Mammary epithelial cell (primary cell): Measurements from ENCODE around the gene CENPB.

Source experiments
- EZH2 ChIP-seq: IDR thresholded peaks from 2 replicates; pipeline ENCODE4 v1.6.1; 2012; ENCODE audit warnings: low read length, inconsistent platforms, borderline replicate concordance
- TF ChIP-seq, protein P1 (sequence below), 2 donors: IDR thresholded peaks in 1 of 2; conservative IDR thresholded peaks in 1 of 2; 2 replicates each; pipeline ENCODE4 v1.5.1; 2011 to 2012; ENCODE audit warnings: inconsistent platforms in 2 of 2, low read length in 2 of 2, mild to moderate bottlenecking in 2 of 2, control low read depth in 1 of 2, low read depth in 1 of 2; ENCODE audit not compliant: insufficient read depth in 1 of 2; ENCODE audit errors: extremely low read depth in 1 of 2

DNA sequence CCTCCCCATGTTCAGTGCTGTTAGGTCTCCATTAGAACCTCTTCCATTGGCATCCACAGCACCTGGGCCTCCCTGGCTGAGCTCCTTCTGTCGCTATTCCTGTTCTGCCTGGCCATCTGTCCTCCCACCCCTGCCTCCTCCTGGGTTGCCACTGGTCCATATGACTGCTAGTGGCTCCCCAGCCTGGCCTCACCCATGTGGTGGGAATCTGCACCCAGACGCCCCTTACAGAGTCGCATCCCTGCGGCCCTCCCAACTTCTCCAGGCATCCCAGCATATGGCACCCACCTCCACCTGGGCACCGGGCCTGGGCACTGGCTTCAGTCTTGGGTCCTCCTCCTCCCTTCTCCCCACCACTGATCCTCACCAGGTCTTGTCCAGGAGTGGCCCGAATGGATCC lies 17.3 kb upstream of the CENPB start:
- no peak for TF ChIP-seq EZH2
- TF ChIP-seq, protein P1, sequence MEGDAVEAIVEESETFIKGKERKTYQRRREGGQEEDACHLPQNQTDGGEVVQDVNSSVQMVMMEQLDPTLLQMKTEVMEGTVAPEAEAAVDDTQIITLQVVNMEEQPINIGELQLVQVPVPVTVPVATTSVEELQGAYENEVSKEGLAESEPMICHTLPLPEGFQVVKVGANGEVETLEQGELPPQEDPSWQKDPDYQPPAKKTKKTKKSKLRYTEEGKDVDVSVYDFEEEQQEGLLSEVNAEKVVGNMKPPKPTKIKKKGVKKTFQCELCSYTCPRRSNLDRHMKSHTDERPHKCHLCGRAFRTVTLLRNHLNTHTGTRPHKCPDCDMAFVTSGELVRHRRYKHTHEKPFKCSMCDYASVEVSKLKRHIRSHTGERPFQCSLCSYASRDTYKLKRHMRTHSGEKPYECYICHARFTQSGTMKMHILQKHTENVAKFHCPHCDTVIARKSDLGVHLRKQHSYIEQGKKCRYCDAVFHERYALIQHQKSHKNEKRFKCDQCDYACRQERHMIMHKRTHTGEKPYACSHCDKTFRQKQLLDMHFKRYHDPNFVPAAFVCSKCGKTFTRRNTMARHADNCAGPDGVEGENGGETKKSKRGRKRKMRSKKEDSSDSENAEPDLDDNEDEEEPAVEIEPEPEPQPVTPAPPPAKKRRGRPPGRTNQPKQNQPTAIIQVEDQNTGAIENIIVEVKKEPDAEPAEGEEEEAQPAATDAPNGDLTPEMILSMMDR (conservative IDR thresholded peaks at IDR 0.05 in 1 of 2, IDR thresholded peaks at IDR 0.05 in 1 of 2; ENCODE audit: extremely low read depth in 1 of 2, insufficient read depth in 1 of 2, low read depth in 1 of 2, low read length in 2 of 2): no peak
